Lung microvascular endothelial cell (primary cell): ENCODE results near the gene CDT1. TPM values are rescaled to one million over a fixed set of nuclear protein-coding genes. Genes with fewer than 3 reads are reported as not detected.

Experiments
- DNase-seq, 2 donors: peaks; one replicate each; pipeline versions ENCODE4 v3.0.0 to v3.0.0-alpha.2; 2010; ENCODE audit warnings: low read depth in 2 of 2
- total RNA-seq: library from RNA; depleted of rRNA; stranded (reverse); fragments of >200 nt; gene quantifications from 2 replicates; pipeline ENCODE4 v1.2.1, GENCODE V29; 2014

CDT1 gene
- total RNA-seq, 1 donor from 2014 or later, result 1.8 TPM

DNA sequence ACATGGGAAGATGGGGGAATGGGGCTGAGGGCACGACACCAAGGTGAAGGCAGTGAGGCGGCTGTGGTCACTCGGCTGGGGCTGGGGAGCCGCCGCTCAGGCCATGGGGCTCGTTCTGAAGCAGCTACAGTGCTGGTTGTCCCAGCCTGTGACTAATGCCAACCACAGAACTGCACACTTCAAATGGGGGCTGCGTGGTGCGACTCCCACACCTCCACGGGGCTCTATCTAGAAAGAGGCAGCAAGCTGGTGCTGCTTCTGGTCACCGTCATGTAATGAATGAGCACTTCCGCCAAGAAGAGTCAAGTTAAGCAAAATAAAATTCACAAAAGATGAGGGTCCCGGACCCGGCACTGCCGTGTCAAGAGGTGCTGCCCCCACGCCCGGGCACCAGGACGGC is 33.2 kb downstream of the CDT1 start:
- DNase-seq, result no peak

DNA sequence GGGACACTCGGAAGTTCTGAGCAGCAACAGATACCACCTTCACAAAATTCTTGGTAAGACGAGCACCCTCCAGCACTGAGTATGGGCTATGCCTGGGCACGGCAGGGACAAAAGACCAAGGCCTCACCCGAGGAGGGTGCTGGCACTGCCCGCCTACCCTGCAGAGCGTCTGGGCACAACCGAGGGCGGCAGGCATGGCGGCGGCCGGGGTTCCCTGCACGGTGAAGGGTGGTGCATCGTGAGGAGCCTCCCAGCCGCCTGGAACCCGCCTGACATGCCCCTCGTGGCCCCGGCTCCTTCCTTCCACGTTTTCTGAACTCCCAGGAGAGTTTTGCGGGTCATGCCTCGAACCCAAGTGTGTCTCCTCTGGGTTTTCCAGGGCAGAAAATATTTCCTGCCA is 34.2 kb downstream of the CDT1 start:
- no peak for DNase-seq

DNA sequence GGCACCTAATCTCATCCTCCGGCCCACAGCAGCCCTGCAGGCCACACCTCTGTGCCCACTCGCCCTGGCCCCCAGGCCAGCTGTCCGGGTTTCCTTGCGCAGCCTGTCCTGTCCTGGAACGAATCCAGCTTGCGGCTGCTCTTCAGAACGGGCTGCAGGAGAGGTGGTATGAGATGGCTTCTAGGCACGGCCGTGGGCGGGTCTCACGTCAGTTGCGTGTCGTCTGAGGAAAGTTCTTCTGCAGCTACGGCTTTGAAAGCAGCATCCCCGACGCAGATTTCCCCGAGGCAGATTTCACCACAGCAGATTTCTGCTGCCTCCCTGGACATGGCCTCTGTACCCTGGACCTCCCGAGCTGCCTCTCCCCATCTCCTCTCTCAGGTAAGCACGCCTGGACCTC is 35.0 kb downstream of the CDT1 start:
- no peak for DNase-seq

DNA sequence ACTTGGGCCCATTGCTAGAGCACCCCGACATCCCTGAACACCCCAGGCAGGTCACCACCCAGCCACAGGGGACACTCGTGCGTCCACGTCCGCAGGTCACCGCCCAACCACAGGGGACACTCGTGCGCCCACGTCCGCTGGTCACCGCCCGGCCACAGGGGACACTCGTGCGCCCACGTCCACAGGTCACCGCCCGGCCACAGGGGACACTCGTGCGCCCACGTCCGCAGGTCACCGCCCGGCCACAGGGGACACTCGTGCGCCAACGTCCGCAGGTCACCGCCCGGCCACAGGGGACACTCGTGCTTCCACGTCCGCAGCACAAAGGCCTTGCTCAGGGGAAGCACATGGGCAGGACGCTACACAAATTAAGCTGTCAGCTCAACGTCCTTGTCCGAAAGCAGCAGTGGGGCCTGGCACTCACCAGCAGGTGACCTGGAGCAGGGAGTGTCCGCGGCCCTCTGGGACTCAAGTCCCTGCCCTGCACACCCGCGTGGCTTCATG is 35.5 kb downstream of the CDT1 start:
- no peak for DNase-seq

DNA sequence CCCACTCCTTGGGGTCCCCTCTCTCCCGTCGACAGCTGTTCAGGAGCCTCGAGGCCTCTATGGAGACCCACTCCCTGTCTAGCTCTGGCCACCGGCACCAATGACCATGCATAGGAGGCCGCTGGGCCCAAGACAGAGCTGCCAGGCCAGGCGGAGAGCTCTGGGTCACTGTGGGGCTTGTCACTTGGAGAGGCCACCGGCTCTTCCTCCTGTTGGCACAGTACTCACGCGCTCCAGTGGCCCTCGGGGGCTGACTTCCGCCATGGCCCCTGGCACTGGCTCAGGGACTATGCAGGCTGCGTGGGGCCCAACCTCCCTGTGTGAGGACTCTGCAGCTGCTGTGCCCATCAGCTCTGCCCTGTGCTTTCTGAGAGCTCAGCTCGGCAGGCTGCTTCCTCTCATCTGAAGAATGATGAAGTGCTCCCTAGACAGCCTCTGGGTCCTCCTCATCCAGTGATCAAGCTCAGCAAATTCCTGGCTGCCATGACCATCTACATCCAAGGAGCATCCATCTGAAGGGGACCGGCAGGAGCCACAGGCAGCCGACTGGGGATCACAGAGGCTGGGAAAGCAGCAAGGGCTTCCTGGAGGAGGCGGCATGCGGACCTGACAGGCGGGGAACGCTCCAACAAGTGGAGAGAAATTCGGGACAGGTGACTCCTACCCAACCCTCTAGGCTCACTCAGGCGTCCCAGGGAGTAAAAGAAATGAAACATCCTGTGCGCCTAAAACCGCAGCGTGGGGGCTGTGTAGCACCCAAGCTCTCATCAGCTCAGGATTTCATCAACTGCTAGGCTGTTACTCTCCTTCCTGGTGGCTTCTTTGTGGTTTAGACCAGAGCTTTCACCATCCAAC is 36.4 kb downstream of the CDT1 start:
- DNase-seq, result no peak

DNA sequence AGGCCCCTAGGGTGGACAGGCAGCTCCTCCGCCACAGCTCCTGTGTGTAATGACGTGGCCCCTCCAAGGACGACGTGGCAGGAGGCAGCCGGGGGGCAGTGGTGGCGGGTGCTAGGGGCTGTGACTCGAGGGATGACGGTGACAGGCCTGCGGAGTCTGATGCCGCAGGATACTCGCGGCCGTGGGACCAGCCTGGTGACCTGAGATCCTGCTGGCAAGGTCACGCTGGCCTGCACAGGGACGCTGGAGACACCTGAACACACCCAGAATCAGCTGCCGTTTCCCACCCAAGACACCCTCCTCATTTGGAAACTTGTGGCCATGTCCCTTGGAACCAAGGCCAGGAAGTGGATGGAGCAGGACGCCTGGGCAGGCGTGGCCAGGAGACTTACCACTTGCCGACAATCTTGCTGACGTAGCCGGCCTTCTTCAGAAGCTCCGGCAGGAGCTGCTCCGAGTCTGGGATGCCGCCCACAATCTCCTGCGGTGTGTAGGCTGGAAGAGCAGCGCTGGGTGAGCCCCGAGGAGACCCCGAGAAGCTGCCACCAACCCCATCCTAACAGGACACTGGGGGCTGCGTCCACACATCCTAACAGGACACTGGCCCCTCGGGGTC is 37.1 kb downstream of the CDT1 start:
- DNase-seq, result no peak

DNA sequence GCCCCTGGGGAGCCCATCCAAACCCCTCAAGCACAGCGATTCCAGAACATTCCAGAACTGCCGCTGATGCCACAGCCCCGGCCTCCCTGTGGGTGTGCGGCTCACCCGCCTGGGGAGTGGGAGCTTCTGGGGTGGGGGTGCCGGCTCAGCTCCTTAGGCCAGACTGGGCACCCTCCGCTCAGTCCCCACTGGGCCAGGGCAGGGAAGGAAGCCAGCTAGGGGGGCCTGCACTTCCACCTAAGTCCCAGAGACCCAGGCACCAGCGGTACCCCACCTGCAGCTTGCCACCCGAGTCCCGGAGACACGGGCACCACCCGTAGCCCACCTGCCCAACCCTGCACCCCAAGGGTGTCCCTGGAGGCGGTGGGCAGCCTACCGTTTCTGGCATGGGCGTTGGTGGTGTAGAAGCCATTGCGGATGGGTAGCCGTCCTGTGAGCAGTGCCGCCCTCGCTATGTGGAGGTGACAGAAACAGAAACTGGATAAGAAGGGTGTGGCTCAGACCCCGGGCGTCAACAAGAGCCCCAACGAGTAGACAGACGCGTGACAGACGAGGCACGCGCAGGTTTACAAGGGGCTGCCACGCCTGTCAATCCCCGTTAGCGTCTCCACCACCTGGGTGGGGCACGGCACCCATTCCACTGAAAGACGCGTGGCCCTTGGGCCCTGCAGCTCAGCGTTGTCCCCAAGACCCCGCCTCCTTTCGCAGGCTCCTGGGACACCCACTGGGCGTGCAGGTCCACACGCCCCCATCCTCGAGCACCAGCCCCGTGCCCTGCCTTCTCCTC is 38.1 kb downstream of the CDT1 start:
- no peak for DNase-seq

DNA sequence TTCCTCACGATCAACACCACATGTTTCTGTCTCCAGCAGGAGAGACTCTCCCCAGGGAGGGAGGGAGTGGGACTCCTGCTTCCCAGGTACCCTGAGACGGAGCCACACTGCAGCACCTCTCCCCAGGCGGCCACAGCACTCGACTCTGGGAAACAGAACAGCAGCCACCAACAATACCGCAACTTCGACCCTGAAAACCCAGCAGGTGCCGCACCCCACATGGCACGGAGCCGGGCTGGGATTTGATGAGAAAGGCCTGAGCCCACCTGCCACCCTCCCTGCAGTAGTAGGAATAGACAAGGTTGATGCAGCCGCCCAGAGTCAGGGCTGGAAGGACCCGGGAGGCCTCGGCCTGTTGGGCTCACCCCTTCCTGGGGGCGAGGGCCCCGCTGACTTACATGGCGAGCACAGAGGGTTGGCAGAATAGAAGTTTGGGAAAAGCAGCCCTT is 38.7 kb downstream of the CDT1 start:
- no peak for DNase-seq

DNA sequence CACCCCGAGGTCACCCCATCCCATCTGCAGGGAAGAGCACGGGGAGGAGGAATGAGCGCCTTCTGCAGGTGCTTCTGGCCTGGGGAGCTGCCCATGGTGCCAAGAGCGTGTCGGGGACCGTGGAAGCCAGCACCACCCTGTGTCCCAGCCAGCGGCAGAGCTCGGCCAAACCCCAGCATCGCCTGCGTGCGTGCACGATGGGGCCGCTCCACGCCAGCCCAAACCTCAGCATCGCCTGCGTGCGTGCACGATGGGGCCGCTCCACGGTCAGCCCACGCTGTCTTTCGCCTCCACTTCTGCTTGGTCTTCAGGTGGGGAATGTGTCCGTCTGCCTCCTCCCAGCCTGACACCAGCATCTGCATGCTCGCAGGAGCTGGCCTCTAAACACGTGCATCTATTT is 39.2 kb downstream of the CDT1 start:
- no peak for DNase-seq

DNA sequence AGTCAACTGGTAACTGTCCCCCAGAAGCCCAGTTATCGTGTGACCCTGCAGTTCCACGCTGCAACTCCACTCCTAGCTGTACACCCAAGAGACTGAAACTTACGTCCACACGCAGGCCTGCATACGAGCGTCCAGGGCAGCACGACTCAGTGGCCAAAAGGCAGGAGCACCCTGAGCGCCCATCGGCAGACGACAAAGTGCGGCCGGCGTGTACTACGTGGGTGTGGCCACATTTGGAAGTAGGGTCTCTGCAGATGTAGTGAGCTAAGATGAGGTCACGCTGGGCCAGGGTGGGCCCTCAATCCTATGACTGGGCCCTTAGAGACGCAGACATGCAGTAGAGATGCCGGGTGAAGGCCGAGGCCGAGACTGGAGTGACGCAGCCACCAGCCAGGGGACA is 39.7 kb downstream of the CDT1 start:
- DNase-seq, result no peak

- no peak for DNase-seq
These were observed 40.9 kb downstream of the CDT1 start for GRCh38 chr16:88844419-88845036.

DNA sequence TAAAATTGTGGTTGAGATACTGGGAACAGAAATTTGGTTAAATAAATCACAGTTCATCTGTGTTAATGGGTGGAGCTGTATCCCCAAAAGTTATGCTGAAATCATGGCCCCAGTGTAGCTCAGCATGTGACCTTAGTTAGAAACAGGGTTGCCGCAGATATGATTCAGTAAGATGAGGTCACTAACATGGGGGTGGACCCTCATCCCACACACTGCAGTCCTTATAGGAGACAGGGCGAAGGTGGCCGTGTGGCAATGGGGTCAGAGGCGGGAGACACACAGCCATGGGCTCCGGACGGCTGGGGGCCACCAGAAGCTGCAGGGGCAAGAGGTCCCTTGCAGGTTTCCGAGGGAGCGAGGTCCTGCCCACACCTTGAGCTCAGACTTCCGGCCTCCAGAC is 42.5 kb downstream of the CDT1 start:
- no peak for DNase-seq

DNA sequence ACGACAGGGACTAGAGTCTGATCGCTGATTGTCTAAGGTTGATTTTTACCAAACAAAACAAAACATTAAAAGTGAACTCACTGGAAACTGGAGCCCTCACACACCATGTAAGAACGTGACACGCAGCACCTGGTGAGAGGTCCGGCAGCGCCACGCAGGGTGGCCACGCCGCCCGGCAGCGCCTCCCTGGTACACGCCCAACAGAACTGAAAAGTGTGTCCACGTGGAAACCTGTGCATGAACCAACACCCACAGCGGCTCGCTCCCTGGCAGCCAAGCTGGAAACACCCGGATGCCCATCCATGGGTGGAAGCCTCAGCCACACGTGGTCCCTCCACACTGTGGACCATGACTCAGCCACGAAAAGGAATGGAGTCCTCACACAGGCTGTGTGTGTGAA is 44.1 kb downstream of the CDT1 start:
- no peak for DNase-seq

GRCh38 chr16:88848557-88848956 is 45.0 kb downstream of the CDT1 start:
- DNase-seq, result no peak

GRCh38 chr16:88850531-88851199 is 47.1 kb downstream of the CDT1 start:
- no peak for DNase-seq

DNA sequence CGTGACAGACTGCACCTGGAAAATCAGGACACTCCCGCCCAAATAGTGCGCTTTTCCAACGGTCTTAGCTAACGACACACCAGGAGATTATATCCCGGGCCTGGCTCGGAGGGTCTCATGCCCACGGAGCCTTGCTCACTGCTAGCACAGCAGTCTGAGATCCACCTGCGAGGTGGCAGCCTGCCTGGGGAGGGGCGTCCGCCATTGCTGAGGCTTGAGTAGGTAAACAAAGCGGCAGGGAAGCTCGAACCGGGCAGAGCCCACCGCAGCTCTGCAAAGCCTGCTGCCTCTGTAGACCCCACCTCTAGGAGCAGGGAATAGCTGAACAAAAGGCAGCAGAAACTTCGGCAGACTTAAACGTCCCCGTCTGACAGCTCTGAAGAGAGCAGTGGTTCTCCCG is 48.0 kb downstream of the CDT1 start:
- no peak for DNase-seq

GRCh38 chr16:88853325-88853941 is 49.8 kb downstream of the CDT1 start:
- no peak for DNase-seq

- no peak for DNase-seq
These were observed 50.9 kb downstream of the CDT1 start for GRCh38 chr16:88854306-88855111.

GRCh38 chr16:88855176-88855575 is 51.6 kb downstream of the CDT1 start:
- no peak for DNase-seq

- no peak for DNase-seq
These were observed 52.1 kb downstream of the CDT1 start for GRCh38 chr16:88855736-88856121.
